ENCODE data around the gene APOBEC2. TPM values are rescaled to one million over a fixed set of nuclear protein-coding genes. Genes with fewer than 3 reads are reported as not detected.

Gene APOBEC2
- total RNA-seq, 2 donors from 2014 or later, result 42.1 to 103 TPM

DNA sequence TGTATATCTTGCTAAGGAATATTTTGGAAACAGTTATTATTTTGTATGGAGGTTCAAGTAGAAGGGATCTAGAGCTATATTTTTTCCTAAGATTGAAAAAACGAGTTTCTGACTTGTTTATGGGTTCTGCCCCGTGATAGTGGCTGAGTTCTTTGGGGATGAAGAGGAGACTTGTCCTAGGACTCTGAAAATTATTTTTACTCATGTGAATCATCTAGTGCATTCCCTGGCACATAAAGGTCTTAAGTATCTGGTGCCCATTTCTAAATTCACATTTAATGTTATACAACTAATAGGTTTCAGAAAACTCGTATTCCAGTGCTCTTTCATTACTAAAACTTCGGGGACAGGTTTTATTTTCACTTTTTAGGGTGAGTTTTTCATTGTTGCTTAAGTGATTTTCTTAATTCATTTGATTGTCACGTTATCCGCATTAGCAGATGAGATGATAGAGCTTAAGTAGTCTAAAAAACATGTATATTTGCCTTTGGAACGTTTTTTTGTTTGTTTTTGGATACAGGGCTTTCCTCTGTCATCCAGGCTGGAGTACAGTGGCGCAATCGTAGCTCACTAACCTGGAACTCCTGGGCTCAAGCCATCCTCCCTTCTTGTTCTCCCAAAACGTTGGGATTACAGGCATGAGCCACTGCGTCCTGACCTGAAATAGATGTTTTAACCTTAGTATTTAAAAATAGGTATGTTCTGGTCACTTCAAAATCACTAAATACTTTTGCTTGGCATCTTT is 21.9 kb downstream of the APOBEC2 start:
- DNase-seq (peak; percentile 27), ATAC-seq (no peak)
- intact Hi-C loops (cut with DNase I), result no loop called here

DNA sequence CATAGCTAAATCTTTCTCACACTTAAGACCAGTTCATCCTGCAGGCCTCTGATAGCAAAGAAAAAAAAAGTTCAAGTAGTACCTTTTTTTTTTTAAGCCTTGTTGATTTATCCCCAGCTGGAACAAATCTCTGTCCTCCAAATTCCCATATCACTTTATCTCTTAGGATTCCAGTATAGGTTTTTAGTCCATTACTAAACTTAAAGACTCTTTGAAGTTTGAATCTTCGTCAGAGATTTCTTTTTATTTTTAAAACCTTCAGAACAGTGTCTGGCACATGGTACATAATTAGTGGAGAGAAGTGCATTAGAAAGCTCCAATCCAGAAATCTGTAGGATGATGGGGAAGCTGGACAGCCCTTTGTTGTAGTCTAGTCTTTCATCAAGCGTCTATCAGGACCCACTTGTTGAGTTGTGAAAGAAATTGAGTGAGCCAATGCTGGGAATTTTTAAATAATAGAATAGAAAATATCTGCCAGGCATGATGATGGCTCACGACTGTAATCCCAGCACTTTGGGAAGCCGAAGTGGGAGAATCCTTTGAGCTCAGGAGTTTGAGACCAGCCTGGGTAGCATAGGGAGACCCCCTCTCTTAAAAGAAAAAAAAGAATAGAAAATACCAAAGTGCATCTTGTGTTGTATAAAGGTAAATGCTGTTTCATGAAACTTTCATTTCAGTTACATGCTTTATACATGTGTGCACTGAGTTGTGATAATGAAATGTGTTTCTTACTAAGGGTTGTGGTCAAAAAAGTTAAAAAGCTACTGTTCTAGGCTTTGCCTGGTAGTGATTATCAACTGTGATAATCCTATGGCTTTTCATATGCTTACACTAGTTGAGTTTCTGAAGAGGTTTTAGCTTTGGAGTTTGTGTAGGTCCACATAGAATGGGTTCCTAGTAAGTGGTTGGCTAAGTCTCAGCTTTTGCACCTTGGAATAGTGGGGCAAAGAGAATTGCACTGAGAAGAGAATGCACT is 22.9 kb downstream of the APOBEC2 start:
- intact Hi-C loops (cut with DNase I), result no loop called here
- ATAC-seq (no peak), DNase-seq (no peak)

DNA sequence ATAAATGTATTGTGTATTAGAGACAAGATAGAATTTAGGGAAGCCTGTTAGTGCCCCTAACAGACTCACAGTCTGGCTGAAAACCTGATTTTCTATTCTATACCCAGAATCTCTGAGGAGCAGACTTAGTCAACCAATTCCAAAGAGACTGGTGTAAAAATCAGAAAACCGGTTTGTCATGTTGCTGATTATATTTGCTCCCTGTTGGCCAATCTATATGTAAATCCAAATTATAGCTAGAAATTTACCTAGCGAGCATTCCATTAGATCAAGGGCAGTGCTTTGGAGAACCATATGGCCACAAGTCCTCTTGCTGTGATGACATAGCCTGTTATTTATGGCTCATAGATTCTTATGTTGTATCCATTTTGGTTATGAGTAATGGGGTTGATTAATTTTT is 24.5 kb downstream of the APOBEC2 start:
- no peak for ATAC-seq
- intact Hi-C loops (cut with DNase I), result no loop called here
- DNase-seq, result no peak

DNA sequence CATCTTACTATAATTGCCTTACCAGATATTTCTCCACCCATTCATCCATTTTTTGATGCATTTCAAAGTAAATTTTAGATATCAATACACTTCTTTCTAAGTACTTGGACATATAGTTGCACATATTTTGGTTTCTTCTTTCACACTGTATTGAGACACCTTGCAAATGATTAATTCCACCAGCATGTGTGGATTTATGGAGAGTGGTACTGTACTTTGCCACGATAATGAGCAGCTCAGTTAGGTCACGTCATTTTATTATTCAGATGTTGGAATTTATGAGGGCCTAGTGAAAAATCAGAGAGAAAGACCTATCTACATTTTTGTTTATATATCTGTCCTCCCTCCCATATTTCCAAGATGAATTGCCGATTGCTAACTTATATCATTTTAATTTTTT is 25.1 kb downstream of the APOBEC2 start:
- ATAC-seq (no peak), DNase-seq (no peak)
- intact Hi-C loops (cut with DNase I), result no loop called here

DNA sequence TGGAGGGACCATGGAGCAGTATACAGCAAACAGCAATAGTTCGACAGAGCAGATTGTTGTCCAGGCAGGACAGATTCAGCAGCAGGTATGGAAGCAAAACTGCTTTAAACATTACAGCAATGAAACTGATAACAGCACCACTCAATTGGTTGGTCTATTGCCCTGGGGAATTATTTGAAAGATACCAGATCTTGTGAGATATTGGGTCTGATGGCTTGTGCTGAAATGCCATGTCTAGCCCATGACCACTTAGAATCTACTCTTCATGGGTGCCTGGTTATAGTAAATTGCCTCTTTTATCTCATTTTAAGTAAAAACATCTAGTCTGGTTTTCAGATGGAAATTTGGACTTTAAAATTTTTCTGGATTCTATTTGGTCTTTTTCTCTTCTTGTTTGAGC is 26.1 kb downstream of the APOBEC2 start:
- no peak for ATAC-seq
- DNase-seq, result no peak
- intact Hi-C loops (cut with DNase I), result no loop called here

DNA sequence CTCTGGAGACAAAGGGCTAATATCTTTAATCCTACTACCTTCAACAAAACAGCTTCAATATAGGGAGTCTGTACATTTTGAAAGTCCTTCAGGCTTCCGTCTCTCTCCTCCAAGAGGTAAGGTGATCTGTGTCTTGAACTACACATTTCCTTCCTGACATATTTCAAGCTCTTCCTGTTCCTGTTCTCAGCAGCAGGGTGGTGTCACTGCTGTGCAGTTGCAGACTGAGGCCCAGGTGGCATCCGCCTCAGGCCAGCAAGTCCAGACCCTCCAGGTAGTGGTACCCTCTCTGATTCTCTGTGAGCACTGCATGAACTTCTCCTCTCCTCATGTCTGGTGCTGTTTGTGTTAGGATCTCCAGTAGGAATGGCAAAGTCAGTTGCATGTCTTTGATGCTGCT is 27.6 kb downstream of the APOBEC2 start:
- intact Hi-C loops (cut with DNase I), result no loop called here
- no peak for DNase-seq
- no peak for ATAC-seq

DNA sequence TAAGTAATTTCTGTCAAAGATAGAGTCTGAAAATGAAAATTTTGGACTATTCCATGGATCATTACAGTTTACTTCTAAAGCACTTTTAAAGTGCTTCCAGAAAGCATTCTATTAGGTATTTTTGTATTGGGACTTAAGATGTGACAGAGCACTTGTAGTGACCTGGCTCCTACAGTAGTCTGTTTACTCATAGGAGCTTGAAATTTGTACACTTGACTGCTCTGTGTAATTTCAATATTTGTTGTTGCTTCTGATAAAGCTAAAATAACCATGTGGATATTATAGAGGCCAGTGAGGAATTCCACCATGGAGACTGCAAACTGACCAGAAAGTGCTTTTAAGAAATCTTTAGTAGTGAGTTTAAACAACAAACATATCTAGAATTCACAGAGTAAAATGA is 30.1 kb downstream of the APOBEC2 start:
- intact Hi-C loops (cut with DNase I), result no loop called here
- ATAC-seq, result no peak
- DNase-seq, result no peak

DNA sequence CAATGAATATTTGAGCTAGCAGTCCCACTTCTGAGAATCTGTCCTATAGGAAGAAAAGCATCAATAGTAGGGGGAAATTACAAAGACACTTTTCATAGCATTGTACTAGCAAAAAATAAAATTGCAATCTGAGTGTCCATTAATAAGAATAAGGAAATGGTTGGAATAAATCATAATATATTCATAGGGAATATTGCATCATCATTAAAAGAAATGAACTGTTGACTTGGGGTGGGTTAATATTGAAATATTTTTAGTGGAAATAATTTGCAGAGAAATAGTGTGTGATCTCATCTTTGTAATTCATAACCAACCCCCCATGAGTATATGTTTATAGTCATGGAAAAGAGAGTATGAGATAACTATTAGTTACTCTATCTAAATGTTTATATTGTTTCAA is 32.2 kb downstream of the APOBEC2 start:
- no peak for ATAC-seq
- DNase-seq, result no peak
- intact Hi-C loops (cut with DNase I), result no loop called here

DNA sequence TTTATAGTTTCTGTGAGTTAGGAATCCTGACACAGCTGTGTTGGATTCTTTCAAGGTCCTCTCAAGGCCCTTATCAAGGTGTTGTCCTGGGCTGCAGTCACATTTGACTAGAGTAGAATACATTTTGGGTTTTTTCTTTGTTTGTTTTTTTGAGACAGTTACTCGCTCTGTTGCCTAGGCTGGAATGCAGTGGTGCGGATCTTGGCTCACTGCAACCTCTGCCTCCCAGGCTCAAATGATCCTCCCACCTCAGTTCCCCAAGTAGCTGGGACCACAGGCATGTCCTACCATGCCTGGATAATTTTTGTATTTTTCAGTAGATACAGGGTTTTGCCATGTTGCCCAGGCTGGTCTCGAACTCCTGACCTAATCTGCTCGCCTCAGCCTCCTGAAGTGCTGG is 35.4 kb downstream of the APOBEC2 start:
- ATAC-seq (no peak), DNase-seq (no peak)
- intact Hi-C loops (cut with DNase I), result no loop called here

DNA sequence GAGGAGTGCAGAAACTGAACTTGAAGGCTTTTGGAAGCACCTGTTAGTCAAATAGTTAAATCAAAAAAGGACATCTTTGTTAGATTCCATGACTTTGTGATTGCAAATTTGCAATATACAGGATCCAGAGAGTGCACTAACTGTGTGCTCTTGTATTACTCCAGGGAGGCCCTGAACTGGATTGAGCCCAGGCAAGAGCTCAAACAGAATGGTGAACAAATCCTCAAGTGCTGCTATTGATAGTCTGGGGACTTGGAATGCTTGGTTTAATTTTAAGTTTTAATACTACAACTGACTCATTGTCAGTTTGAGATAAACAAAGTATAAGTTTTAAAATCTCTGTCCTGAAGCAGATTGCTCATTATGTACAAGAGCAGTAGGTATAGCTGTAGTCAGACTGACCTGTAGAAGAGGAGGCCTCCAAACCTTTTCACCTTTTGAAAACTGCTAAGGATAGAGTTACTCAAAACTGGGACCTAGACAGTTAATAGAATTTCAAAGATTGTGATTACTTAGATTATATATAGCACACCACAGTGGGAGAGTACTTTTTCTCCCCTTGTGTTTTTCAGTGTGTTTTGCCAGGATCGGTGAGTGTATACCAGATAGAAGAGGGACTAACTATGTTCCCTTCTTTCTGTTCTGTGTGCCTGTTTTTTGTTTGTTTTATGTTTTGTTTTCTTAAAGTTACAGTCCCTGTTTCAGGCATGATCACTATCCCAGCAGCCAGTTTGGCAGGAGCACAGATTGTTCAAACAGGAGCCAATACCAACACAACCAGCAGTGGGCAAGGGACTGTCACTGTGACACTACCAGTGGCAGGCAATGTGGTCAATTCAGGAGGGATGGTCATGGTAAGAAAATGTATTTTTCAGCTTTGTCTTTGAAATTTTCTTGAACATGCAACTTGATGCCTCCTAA is 38.1 kb downstream of the APOBEC2 start:
- intact Hi-C loops (cut with DNase I), result loop anchor here in 1 of 2 donors (10.0 kb wide), 1 partner anchor 224 kb away; no protein-coding TSS in a partner anchor
- ATAC-seq (no peak), DNase-seq (no peak)

DNA sequence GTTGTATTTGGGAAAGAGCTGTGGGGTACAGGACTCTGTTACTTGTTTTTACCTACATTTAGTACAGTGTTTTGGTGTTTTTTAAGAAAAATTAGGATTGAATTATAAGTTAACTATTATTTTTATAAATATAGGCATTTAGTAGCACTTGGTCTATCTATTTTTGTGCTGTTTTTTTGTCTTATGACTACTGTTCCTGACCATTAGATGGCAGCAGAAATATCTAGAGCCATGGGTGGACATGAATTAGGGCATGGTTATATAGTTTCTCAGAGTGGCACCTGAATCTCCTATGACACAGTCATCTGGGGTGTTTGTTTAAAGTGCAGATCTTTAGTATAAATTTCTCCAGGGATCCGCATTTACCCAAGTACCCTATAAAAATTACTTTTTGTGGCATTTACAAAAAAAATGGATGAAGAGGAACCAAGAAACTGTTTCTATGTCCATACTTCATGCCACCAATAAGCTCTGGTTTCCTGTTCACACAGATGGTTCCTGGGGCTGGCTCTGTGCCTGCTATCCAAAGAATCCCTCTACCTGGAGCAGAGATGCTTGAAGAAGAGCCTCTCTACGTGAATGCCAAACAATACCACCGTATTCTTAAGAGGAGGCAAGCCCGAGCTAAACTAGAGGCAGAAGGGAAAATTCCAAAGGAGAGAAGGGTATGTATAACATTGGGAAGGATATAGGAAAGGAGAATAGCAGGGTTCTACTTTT is 39.6 kb downstream of the APOBEC2 start:
- ATAC-seq (no peak), DNase-seq (no peak)
- intact Hi-C loops (cut with DNase I), result loop anchor here in 1 of 2 donors (10.0 kb wide), 1 partner anchor 222 kb away; no protein-coding TSS in a partner anchor

DNA sequence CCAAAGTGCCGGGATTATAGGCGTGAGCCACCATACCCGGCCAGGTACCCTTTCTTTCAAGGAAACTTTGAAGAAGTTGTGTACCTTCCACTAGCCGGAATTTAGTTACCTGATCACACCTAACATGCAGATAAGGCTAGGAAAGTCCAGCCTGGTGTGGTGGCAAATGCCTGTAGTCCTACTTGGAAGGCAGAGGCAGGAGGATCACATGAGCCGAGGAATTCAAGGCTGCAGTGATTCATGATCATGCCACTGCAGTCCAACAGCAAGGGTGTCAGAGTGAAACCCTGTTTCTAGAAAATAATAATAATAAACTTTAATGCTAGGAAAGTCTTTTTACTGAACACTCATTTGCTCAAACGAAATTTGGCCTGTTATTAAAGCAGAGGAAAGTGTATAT is 40.7 kb downstream of the APOBEC2 start:
- intact Hi-C loops (cut with DNase I), result loop anchor here in 1 of 2 donors (10.0 kb wide), 1 partner anchor 221 kb away; no protein-coding TSS in a partner anchor
- ATAC-seq (no peak), DNase-seq (no peak)

DNA sequence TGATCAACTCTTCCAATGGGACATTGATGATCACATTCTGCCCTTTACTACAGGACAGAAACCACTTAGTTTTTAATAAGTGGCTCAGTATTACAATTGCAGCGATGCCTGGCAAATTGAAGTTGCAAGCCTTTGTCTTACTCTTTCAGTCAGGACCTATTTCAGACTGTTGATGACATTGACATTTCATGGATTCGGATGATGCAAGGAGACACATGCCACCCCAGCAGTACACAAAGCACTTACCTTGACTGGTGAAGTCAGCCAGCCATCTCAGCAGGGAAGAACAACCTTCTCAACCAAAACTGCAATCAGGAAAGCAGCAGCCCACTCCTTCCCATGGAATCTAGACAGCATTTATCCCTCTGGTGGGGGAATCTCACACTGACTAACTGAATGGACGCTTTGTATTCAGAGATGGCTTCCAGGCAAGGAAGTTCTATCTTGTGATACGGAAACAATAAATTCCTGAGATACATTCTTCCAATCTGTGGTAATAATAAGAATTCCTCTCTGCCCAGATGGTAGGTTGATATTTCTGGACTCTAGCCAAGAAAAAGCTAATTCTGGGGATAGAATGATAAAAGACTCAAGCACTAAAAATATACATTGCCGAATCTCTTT is 44.6 kb downstream of the APOBEC2 start:
- intact Hi-C loops (cut with DNase I), result loop anchor here in 1 of 2 donors (10.0 kb wide), 1 partner anchor 217 kb away; no protein-coding TSS in a partner anchor
- ATAC-seq (no peak), DNase-seq (no peak)

DNA sequence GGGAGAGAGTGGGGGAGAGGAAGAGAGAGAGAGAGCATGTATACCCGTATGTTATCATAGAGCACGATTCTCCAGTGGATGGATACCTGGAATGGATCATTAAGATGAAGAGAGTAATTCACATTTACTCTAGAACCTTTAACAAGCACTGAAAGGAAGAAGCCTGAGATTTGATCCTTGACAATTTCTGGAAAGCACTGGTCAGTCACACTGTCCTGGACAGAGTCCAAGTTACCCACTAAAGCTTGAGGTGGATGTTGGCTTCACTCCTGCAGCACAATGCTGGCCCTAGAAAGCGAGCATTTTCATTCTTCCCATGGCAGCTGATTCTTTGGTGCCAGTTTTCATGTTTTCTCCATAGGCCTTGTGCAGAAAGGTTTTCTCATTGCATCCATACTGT is 45.4 kb downstream of the APOBEC2 start:
- ATAC-seq, result no peak
- no peak for DNase-seq
- intact Hi-C loops (cut with DNase I), result loop anchor here in 1 of 2 donors (10.0 kb wide), 1 partner anchor 216 kb away; no protein-coding TSS in a partner anchor

DNA sequence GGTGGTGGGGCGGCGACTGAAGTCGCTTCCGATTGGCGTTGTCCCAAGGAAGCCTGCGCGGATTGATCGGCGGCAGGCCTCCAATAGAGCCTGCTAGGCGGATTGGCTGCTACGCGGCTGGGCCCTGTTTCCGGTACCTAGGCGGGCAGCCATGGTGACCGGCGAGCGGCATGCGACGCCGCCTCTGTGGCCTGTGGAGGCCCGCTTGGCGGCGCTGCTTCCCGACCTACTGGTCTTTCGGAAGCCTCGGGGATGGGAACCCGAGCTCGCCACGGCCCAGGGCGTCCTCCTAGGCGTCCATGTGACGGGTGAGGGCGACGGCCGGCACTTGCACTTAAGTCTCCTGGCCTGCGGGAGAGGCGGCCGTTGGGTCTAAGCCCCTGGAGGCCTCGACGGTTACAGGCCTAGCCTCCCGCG is 47.9 kb downstream of the APOBEC2 start:
- ATAC-seq (peak in 1 of 2 donors; percentile 27), DNase-seq (peak; percentile 59)
- intact Hi-C loops (cut with DNase I), result no loop called here

DNA sequence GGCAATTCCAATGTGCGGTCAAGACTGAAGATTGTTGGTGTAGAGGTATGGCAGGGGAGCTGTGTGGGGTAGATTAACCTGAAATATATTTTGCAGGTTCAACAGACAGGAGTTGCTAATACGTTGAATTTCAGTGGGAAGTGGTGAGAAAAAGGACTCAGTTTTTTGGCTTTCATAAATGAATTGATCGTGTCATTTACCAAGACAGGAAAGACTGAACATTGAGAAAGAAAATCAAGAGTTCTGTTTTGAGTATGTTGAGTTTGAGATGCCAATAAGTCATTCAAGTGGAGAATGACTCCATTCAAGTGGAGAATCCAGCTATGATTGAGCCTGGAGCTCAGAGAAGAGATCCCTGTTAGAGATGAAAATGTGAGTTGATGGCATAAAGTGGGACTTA is 50.8 kb downstream of the APOBEC2 start:
- intact Hi-C loops (cut with DNase I), result no loop called here
- no peak for DNase-seq
- ATAC-seq, result no peak

DNA sequence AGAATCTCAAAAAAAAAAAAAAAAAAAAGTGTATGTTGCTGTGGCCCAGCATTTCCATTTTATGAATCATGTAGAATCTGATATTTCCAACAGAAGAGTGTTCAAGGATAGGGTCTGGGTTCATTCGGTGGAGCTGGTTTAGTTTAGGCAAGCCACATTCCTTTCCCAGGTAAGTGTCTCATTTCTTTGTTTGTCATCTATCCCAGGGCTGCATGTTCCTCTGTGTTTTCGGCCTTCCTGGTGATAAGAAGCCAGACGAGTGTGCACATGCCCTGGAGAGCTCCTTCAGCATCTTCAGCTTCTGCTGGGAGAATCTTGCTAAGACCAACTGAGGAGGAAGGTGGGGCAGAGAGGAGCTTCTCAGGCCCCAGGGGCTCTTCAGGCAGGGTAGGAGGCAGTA is 58.0 kb downstream of the APOBEC2 start:
- DNase-seq (no peak), ATAC-seq (no peak)
- intact Hi-C loops (cut with DNase I), result no loop called here

All from left cardiac atrium (tissue), 4 donors.